GM12878 (cell line): ENCODE measurements around the gene CDH5. TPM values are rescaled to one million over a fixed set of nuclear protein-coding genes. Genes with fewer than 3 reads are reported as not detected.

Experiments used
- ATAC-seq: fragments of 200-7000 bp; cut with Tn5 transposase; 3 replicates; pipeline ENCODE4 v1.9.1; 2020; ENCODE audit warnings: mild to moderate bottlenecking, moderate library complexity
- BruUV-seq: library from RNA; stranded (reverse); fragments of 400-500 nt; replicated peaks from 2 replicates; lab custom pipeline; 2021; lab: Mats Ljungman, UMichigan
- CTCF ChIA-PET: fragments of 300-600 bp; sonication (Branson Sonifier 250); formaldehyde crosslinking; extraction: SDS; loops from one replicate; lab custom pipeline; 2021; ENCODE audit warnings: inconsistent platforms; lab: Yijun Ruan, JAX
- POLR2A ChIA-PET: fragments of 350-600 bp; formaldehyde crosslinking; extraction: SDS; loops from one replicate; lab custom pipeline; 2021; ENCODE audit warnings: inconsistent platforms; lab: Charles Lee
- RAD21 ChIA-PET: fragments of 300-600 bp; sonication (Branson Sonifier 250); formaldehyde crosslinking; loops from one replicate; lab custom pipeline; 2023; ENCODE audit warnings: antibody characterized with exemption; ENCODE audit not compliant: unreplicated experiment; lab: Charles Lee
- SMC1A ChIA-PET: fragments of 300-600 bp; sonication (Branson Sonifier 250); formaldehyde crosslinking; loops from one replicate; lab custom pipeline; 2023; ENCODE audit not compliant: unreplicated experiment, uncharacterized antibody; lab: Charles Lee
- DNase-seq: peaks from one replicate; pipeline ENCODE4 v3.0.0-alpha.2; 2011; ENCODE audit warnings: low read depth, low spot score
- FAIRE-seq: peaks from 3 replicates; lab custom pipeline; 2011; peaks lifted over from hg19 to GRCh38; lab: Jason Lieb, UNC
- H2AFZ ChIP-seq: 2 replicates; pipeline ENCODE4 v1.6.0; 2011; ENCODE audit warnings: low read depth, low read length, control low read depth; ENCODE audit not compliant: control insufficient read depth
- H3K27ac ChIP-seq: 2 replicates; pipeline ENCODE4 v1.5.1; 2011; ENCODE audit warnings: control low read depth; ENCODE audit not compliant: control insufficient read depth, insufficient read depth
- H3K27me3 ChIP-seq, 2 experiments: replicated peaks in 1 of 2; 2 replicates each; pipeline versions ENCODE4 v1.6.0 to v1.6.1; 2011; ENCODE audit warnings: low read length in 1 of 2; ENCODE audit not compliant: control insufficient read depth in 2 of 2, insufficient read depth in 2 of 2
- H3K36me3 ChIP-seq, 2 experiments: 2 replicates each; pipeline ENCODE4 v1.5.1; 2011; ENCODE audit warnings: low read length in 1 of 2; ENCODE audit not compliant: control insufficient read depth in 2 of 2, insufficient read depth in 2 of 2
- H3K4me1 ChIP-seq: 2 replicates; pipeline ENCODE4 v1.6.1; 2011; ENCODE audit warnings: mild to moderate bottlenecking, low read length, moderate library complexity, mixed read lengths; ENCODE audit not compliant: control insufficient read depth, insufficient read depth
- H3K4me2 ChIP-seq: 2 replicates; pipeline ENCODE4 v1.6.0; 2011; ENCODE audit warnings: control low read depth; ENCODE audit not compliant: control insufficient read depth, insufficient read depth
- H3K4me3 ChIP-seq: fragments of 200-600 bp; sonication (generic); 2 replicates; pipeline ENCODE4 v1.5.1; 2016
- H3K79me2 ChIP-seq: 2 replicates; pipeline ENCODE4 v1.6.0; 2011; ENCODE audit warnings: low read length; ENCODE audit not compliant: control insufficient read depth, insufficient read depth
- H3K9ac ChIP-seq: 2 replicates; pipeline ENCODE4 v1.8.0; 2011; ENCODE audit warnings: low read length, control low read depth, mixed read lengths; ENCODE audit not compliant: control insufficient read depth, insufficient read depth
- H3K9me3 ChIP-seq: replicated peaks from 3 replicates; pipeline ENCODE4 v1.5.1; 2011; ENCODE audit warnings: mild to moderate bottlenecking, low read length; ENCODE audit not compliant: control insufficient read depth, insufficient read depth
- H4K20me1 ChIP-seq: 2 replicates; pipeline ENCODE4 v1.6.0; 2011; ENCODE audit not compliant: control insufficient read depth, insufficient read depth
- CEBPZ ChIP-seq: fragments of 150-350 bp; IDR thresholded peaks from 2 replicates; pipeline ENCODE4 v1.6.1; 2016; ENCODE audit warnings: low read depth, low read length
- HCFC1 ChIP-seq: fragments of 150-350 bp; IDR thresholded peaks from 2 replicates; pipeline ENCODE4 v1.6.1; 2014; ENCODE audit warnings: low read length
- IKZF1 ChIP-seq: fragments of 450-650 bp; conservative IDR thresholded peaks from 2 replicates; pipeline ENCODE4 v1.6.1; 2017; ENCODE audit warnings: antibody characterized with exemption, mild to moderate bottlenecking
- LARP7 ChIP-seq: fragments of 450-650 bp; IDR thresholded peaks from 2 replicates; pipeline ENCODE4 v1.6.1; 2017; ENCODE audit warnings: mild to moderate bottlenecking
- NBN ChIP-seq: fragments of 450-650 bp; IDR thresholded peaks from 2 replicates; pipeline ENCODE4 v1.6.1; 2016
- WGBS: methylation state at CpG from one replicate; pipeline ENCODE4 v1.1.6; 2016; ENCODE audit warnings: low lambda C conversion rate; ENCODE audit not compliant: insufficient replicate concordance, insufficient coverage; ENCODE audit errors: missing lambda C conversion rate; 5-methylcytosine and 5-hydroxymethylcytosine counted together
- in situ Hi-C: fragments of 300-500 bp; cut with MboI; formaldehyde crosslinking; loops from 9 replicates; pipeline ENCODE4 v1.14.3; 2018; ENCODE audit warnings: mixed read lengths
- intact Hi-C: fragments of 100-400 bp; cut with micrococcal nuclease; formaldehyde crosslinking; loops from one replicate; pipeline ENCODE4 v1.14.2; 2022; ENCODE audit not compliant: unreplicated experiment
- polyA plus RNA-seq, 11 experiments: library from polyadenylated mRNA; depleted of rRNA in 4 of 11; unstranded in 6 of 11; stranded (reverse) in 5 of 11; fragments of >200 nt; fragmentation: Nextera tagmentation in 4 of 11; fragmentation: Illumina TruSeq in 1 of 11; extraction: Ambion mirVana in 4 of 11; extraction: Trizol in 1 of 11; gene quantifications; 1 replicate in 1 of 11; 2 replicates in 10 of 11; pipeline versions ENCODE4 v1.2.1 to v1.2.3, GENCODE V29; 2011 to 2016; ENCODE audit warnings: inconsistent platforms in 2 of 11, missing spikeins in 2 of 11, low read depth in 1 of 11
- total RNA-seq, 4 experiments: library from RNA; depleted of rRNA in 3 of 4; stranded (reverse); fragments of >200 nt in 3 of 4; fragmentation: Illumina TruSeq in 1 of 4; extraction: Trizol in 1 of 4; gene quantifications; 2 replicates each; pipeline versions ENCODE4 v1.2.1 to v1.2.3, GENCODE V29; 2013 to 2021
- TF ChIP-seq, protein P1 (sequence below): fragments of 450-650 bp; IDR thresholded peaks from 2 replicates; pipeline ENCODE4 v1.6.1; 2017; ENCODE audit warnings: mild to moderate bottlenecking, moderate library complexity

CDH5 gene
- total and polyA plus RNA-seq, 10 of the 15 experiments (the other 5 are each of a cell fraction or from before 2014, with no cell fraction given), result not detected

GRCh38 chr16:66446737-66447136 lies 80.2 kb downstream of the CDH5 start:
- no peak for FAIRE-seq
- WGBS, result 0% methylated on average over 1 of the region's 1 CpG
- Histone ChIP-seq H3K4me3 (no peak overlapping the region), H3K4me2 (no peak overlapping the region), H3K4me1 (no peaks in the 10 kb centered on the region), H3K9me3 (no peaks in the 10 kb centered on the region), H3K9ac (no peak overlapping the region), H2AFZ (no peak overlapping the region), H3K27me3 (peaks cover 3% of the 10 kb centered on the region in 2 experiments), H3K79me2 (no peaks in the 10 kb centered on the region), H3K27ac (no peak overlapping the region), H4K20me1 (no peaks in the 10 kb centered on the region), H3K36me3 (no peaks in the 10 kb centered on the region)
- in situ Hi-C loops, result no loop called here
- no TSS peak for BruUV-seq
- SMC1A ChIA-PET, result no interaction called here
- no peak for DNase-seq
- intact Hi-C loops, result no loop called here
- no peak for TF ChIP-seq CEBPZ
- TF ChIP-seq LARP7, result no peak
- no peak for TF ChIP-seq NBN
- TF ChIP-seq HCFC1, result no peak
- no peak for TF ChIP-seq IKZF1
- TF ChIP-seq, protein P1, sequence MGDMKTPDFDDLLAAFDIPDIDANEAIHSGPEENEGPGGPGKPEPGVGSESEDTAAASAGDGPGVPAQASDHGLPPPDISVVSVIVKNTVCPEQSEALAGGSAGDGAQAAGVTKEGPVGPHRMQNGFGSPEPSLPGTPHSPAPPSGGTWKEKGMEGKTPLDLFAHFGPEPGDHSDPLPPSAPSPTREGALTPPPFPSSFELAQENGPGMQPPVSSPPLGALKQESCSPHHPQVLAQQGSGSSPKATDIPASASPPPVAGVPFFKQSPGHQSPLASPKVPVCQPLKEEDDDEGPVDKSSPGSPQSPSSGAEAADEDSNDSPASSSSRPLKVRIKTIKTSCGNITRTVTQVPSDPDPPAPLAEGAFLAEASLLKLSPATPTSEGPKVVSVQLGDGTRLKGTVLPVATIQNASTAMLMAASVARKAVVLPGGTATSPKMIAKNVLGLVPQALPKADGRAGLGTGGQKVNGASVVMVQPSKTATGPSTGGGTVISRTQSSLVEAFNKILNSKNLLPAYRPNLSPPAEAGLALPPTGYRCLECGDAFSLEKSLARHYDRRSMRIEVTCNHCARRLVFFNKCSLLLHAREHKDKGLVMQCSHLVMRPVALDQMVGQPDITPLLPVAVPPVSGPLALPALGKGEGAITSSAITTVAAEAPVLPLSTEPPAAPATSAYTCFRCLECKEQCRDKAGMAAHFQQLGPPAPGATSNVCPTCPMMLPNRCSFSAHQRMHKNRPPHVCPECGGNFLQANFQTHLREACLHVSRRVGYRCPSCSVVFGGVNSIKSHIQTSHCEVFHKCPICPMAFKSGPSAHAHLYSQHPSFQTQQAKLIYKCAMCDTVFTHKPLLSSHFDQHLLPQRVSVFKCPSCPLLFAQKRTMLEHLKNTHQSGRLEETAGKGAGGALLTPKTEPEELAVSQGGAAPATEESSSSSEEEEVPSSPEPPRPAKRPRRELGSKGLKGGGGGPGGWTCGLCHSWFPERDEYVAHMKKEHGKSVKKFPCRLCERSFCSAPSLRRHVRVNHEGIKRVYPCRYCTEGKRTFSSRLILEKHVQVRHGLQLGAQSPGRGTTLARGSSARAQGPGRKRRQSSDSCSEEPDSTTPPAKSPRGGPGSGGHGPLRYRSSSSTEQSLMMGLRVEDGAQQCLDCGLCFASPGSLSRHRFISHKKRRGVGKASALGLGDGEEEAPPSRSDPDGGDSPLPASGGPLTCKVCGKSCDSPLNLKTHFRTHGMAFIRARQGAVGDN, result no peak
- RAD21 ChIA-PET, result no interaction called here
- no peak for ATAC-seq
- CTCF ChIA-PET, result no interaction called here
- POLR2A ChIA-PET, result no interaction called here
